Nephron progenitor cell (in vitro differentiated cells): ENCODE data around the gene ESRRG.

Experiments
- DNase-seq: peaks from one replicate; pipeline ENCODE4 v3.0.0; 2021
- H3K27ac Mint-ChIP-seq: 2 replicates; pipeline ENCODE4 v1.8.0; 2021; ENCODE audit warnings: mild to moderate bottlenecking, moderate library complexity, mixed read lengths
- H3K27me3 Mint-ChIP-seq: 2 replicates; pipeline ENCODE4 v1.8.0; 2021; ENCODE audit warnings: mild to moderate bottlenecking, low read depth, mixed read lengths; ENCODE audit not compliant: poor library complexity
- H3K36me3 Mint-ChIP-seq: 2 replicates; pipeline ENCODE4 v1.8.0; 2021; ENCODE audit warnings: low read depth, mixed read lengths
- H3K4me1 Mint-ChIP-seq: 2 replicates; pipeline ENCODE4 v1.8.0; 2021; ENCODE audit warnings: mixed read lengths
- H3K4me3 Mint-ChIP-seq: 2 replicates; pipeline ENCODE4 v1.8.0; 2021; ENCODE audit warnings: mild to moderate bottlenecking, moderate library complexity, mixed read lengths
- H3K9me3 Mint-ChIP-seq: 2 replicates; pipeline ENCODE4 v1.8.0; 2021; ENCODE audit warnings: mild to moderate bottlenecking, moderate library complexity, mixed read lengths
- TF ChIP-seq, protein P1 (sequence below): fragments of 200-600 bp; sonication (generic); IDR thresholded peaks from 2 replicates; pipeline ENCODE4 v1.5.0; 2021; ENCODE audit warnings: antibody characterized with exemption

The ESRRG gene

DNA sequence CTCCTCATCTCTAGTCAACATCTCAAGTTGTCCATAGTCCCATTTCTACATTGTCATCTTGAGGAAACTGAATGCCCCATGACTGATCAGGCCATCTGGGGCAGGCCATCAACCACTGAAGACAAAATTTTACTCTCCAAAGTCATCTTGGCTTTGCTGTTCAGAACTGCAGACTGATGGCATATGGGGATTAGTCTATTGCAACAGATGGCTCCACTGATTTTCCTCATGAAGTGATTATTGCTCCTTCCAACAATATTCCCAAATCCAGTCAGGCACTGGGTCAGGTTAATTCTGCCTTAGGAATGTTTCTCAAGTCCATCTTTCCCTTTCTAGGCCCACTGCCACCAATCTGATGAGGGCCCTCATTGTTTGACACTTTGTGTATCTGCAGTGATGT is 101.7 kb downstream of the ESRRG start:
- no peak overlapping the region for H3K27ac Mint-ChIP-seq
- H3K27me3 Mint-ChIP-seq, result no peaks in the 10 kb centered on the region
- no peak for DNase-seq
- peaks cover 6% of the 10 kb centered on the region for H3K4me1 Mint-ChIP-seq
- H3K36me3 Mint-ChIP-seq, result no peaks in the 10 kb centered on the region
- no peak overlapping the region for H3K4me3 Mint-ChIP-seq
- TF ChIP-seq, protein P1, sequence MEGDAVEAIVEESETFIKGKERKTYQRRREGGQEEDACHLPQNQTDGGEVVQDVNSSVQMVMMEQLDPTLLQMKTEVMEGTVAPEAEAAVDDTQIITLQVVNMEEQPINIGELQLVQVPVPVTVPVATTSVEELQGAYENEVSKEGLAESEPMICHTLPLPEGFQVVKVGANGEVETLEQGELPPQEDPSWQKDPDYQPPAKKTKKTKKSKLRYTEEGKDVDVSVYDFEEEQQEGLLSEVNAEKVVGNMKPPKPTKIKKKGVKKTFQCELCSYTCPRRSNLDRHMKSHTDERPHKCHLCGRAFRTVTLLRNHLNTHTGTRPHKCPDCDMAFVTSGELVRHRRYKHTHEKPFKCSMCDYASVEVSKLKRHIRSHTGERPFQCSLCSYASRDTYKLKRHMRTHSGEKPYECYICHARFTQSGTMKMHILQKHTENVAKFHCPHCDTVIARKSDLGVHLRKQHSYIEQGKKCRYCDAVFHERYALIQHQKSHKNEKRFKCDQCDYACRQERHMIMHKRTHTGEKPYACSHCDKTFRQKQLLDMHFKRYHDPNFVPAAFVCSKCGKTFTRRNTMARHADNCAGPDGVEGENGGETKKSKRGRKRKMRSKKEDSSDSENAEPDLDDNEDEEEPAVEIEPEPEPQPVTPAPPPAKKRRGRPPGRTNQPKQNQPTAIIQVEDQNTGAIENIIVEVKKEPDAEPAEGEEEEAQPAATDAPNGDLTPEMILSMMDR, result no peak
- H3K9me3 Mint-ChIP-seq, result no peaks in the 10 kb centered on the region

DNA sequence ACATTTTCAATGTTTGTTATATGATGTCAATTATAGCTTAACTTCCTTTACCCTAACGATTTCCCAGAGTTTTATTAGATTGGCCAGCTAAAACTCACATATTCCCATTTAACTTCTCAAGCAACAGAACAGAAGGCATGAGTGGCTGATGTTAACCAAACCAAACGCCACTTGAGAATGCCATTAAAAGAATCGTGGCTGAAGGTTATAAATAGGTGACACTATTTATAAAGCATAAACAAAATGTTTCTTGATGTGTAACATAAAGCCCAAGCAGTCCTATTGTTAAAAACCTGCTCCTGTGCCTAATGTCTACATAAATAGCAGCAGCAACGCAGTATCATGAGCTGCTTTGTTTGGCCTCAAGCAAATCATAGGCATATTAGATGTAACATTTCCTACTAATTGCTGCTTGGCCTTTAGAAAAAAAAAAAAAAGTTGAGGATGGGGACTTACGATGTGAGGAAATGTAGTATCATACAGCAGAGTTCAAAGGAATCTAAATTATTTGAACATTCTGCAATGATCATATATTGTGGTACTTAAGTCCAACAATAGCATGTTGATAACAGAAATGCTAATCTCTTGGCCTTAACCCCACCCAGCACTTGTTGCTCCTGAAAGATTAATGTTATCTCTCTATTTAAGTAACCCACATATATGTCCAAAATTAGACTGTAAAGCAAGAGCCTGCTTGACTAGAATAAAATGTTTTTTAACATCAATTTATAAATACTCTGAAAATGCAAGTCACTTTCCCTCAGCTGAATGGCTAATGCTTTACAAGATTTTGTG is 106.0 kb downstream of the ESRRG start:
- TF ChIP-seq, protein P1, result no peak
- Mint-ChIP-seq H3K4me1 (peaks cover 26% of the 10 kb centered on the region), H3K27ac (no peak overlapping the region), H3K4me3 (no peak overlapping the region), H3K36me3 (no peaks in the 10 kb centered on the region), H3K9me3 (no peaks in the 10 kb centered on the region), H3K27me3 (no peaks in the 10 kb centered on the region)
- DNase-seq, result no peak

DNA sequence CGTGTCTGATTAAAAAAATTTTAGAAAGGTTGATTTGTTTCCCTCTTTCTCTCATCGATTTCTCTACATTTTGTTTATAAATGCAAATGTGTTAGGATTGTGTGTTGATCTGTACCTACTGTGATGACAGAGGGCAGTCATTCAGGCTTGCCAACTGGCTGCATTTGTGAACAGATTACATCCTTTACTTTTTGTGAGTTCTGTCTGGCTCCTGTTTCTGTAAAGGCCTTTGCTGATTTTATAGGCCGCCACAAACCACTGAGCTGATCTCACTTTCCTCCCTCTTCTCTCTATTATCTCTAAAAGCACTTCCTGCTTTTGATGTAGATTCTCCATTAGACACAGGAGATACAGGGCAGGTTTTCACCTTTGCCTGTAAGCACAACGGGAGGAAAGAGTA is 106.8 kb downstream of the ESRRG start:
- no peaks in the 10 kb centered on the region for H3K36me3 Mint-ChIP-seq
- TF ChIP-seq, protein P1, result no peak
- no peaks in the 10 kb centered on the region for H3K9me3 Mint-ChIP-seq
- no peak for DNase-seq
- H3K27ac Mint-ChIP-seq, result peak overlapping the region; percentile 78
- peaks cover 26% of the 10 kb centered on the region for H3K4me1 Mint-ChIP-seq
- H3K27me3 Mint-ChIP-seq, result no peaks in the 10 kb centered on the region
- H3K4me3 Mint-ChIP-seq, result no peak overlapping the region

DNA sequence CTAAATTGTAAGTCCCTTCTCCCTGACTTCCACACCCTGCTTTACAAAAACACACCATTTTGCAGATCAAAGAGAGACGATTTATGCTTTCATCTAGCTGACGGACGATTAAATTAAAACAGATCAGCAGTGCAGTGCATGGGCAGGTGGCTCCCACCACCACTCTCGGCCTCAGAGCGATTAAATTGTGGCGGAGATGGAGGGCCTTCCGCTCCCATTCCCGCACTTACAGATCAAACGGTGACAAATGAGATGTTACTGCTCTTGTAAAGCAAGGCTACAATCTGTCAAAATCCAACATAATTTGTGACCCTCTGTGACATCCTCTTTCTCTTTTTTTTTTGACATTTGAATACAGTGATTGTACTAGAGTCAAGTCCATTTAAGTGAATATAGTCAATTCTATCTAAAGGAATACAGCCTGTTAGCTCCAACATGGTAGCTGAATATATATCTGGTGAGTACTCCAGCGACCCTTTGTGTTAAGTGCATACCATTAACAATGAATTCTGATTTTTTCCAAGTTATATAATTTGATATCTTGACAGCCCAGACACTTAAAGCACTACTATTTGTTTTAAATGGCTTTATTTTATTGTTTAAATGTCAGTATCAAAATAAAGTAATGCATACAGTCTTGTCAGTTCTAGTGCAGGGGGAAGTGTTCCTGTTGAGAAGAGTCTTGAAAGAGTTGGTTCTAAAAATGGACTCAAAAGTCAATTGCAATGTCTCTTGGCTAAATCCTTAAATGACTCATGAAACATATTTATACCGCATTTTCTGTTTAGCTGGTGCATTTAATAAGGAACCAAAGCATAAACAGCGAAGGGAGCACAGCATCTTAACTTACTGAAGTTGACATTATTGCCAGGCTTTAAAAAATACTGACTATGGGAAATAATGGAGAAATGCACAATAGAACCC is 109.0 kb downstream of the ESRRG start:
- Mint-ChIP-seq H3K27ac (peak overlapping the region; percentile 10), H3K27me3 (no peaks in the 10 kb centered on the region), H3K36me3 (no peaks in the 10 kb centered on the region), H3K4me1 (peaks cover 26% of the 10 kb centered on the region), H3K4me3 (no peak overlapping the region), H3K9me3 (no peaks in the 10 kb centered on the region)
- TF ChIP-seq, protein P1, result no peak
- no peak for DNase-seq

DNA sequence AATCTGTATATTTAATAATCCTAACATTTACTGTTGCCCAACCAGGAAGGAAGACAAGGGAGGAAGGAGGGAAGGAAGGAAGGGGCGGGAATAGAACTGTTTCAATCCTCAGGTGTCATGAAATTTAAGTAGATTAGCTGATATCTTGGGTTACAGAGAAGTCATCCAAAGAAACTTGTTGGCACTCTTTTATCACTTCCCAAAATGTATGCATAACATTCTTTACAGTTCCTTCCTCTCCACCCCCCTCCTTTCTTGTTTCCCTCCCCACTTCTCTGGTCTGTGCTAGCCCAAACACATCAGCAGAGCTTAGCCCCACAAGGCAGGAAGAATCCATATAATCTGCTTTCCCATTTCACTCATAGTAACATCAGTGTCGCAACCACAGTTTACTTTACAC is 110.9 kb downstream of the ESRRG start:
- Mint-ChIP-seq H3K4me3 (no peak overlapping the region), H3K27me3 (peaks cover 2% of the 10 kb centered on the region), H3K9me3 (no peaks in the 10 kb centered on the region), H3K4me1 (peaks cover 26% of the 10 kb centered on the region), H3K36me3 (no peaks in the 10 kb centered on the region), H3K27ac (no peak overlapping the region)
- DNase-seq, result no peak
- TF ChIP-seq, protein P1, result no peak
